SK-N-DZ (cell line): Measurements from ENCODE around the gene CACNA2D4.

Experiments used
- DNase-seq: peaks from one replicate; pipeline ENCODE4 v3.0.0-alpha.2; 2015; ENCODE audit warnings: low spot score

CACNA2D4 gene

DNA sequence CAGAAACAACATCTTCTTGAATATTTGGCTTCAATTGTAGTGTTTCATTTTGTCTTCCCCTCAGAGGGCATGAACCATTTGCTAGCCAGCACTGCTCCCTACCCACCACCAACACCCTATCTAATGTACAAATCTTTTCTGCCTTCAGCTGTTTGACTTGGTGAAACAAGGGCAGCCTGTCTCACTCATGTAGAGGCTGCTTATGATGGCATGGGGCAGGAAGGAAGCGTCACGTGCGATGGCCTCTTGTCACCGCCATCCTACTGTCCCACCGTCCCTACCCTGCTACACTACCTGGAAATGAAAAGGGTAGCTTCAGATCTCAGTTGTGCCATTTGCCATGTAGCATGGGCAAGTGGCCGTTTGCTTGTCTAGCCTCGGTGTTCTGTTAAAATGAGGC lies 128.0 kb downstream of the CACNA2D4 start:
- DNase-seq: no peak

GRCh38 chr12:1787714-1788113 lies 130.7 kb downstream of the CACNA2D4 start:
- no peak for DNase-seq

- no peak for DNase-seq
These were observed 136.2 kb downstream of the CACNA2D4 start for GRCh38 chr12:1782215-1782614.

DNA sequence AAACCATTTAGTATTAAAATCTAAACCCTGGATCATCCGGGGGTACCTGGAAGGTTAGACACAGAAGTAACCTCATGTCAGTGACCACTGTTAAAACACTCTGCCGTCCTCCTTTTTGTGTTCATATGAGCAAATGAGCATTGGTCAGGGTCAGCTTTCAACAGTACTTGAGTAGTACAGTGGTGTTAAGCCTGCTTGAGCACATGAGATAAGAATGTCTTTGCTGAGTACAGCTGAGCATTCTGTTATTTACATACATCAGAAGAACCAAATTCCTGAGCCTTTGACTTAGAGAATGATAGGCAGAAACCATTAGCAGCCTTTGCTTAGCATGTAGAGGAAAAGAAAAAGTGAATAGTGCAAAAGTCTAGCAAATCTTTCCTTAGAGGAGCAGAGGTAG lies 136.7 kb downstream of the CACNA2D4 start:
- no peak for DNase-seq

DNA sequence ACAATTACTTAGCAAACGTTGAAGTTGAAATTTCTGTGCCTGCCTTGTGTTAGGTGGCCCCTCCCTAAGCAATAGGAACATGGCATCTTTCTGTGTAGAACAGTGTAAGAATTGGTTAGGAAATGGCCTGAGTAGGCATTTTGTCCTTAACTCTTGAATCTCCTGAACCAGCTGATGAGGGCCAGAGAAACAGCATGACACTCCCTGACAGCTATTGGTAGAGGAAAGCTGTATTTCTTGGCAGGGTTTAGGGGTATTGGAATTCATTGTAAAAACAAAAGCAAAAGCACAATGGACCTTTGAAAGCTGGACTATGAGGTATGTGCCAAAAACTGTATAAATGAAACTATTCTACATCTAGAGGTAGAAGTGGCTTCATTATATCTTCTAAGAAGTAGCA lies 138.7 kb downstream of the CACNA2D4 start:
- DNase-seq: no peak

- DNase-seq: no peak
These were observed 139.5 kb downstream of the CACNA2D4 start for GRCh38 chr12:1778911-1779310.

DNA sequence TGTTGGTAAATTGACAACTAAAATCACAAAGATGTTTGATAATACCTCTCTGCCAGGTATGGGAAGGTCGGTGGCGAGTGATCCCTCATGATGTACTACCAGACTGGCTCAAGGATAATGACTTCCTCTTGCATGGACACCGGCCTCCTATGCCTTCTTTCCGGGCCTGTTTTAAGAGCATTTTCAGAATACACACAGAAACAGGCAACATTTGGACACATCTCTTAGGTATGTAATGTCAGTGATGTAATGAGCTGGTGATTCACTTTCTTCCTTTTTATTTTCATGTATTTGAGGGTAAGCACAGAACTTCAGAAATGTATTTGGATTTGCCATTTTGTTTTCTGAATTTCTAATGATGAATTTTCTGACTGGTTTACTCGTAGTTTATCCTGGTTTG lies 140.7 kb downstream of the CACNA2D4 start:
- DNase-seq: no peak

DNA sequence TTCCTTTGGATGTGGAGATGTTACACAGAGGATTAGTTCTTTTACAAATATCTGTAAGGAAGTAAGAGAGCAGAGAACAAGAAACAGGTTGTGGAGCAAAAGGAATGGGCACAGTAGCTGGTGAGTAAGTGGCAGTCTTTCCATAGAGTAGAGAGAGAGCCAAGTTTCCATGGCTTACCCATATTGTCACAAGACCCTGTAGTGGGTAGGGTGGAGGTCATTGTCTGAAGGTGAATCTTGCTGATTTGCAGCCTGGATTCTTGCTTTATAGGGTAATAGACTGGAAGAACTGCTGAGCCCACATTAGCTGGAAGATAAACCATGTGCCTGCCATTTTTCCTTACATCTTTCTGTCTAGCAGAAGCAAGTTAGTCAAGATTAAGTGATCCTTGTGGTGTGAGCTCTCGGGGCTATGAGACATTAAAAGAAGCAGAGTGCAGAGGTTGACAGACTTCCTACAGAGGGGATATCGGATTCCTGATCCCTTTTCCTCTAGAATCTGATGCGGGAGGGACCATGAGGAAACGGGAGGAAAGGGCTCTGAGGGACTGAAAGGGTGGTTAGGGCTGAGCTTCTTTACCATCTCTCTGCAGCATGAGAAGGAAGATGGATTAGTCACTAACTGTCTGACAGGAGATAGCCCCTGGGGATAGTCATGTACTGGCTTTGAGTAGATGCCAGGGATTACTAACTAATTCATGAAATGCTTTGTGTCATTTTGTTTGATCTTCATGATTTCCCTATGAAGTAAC lies 142.1 kb downstream of the CACNA2D4 start:
- DNase-seq: no peak

DNA sequence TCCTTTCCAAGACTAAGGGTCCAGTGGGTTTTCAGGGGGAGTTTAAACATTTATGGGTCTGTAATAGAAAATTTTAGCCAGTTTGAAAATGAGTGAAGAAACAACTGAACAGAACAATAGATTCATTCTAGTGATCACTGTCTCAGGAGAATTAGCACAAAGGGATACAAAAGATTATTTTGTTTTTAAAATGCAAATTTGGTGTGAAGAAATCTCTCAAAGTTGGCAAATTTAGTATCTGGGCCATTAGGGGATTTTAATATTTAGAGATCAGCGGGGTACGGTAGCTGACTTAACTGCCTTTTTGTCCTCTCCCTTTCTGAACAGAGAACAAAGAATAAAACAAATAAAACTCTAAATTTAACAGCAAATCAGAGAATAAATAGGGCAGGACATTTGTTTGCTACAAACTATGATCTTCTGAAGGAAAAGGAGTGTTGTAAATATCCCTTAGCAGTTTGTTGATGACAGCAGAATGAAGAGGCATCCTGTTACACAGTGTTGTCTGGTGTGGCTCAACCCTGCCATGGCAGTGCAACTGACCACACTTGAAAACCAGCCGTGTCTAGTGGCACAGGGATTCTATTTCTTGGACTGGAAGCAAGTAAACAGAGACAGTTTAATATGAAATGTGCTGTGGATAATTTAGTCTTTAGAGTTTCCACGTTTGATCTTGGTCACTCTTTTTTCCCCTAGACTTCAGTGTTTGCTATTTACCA lies 144.4 kb downstream of the CACNA2D4 start:
- DNase-seq: no peak

DNA sequence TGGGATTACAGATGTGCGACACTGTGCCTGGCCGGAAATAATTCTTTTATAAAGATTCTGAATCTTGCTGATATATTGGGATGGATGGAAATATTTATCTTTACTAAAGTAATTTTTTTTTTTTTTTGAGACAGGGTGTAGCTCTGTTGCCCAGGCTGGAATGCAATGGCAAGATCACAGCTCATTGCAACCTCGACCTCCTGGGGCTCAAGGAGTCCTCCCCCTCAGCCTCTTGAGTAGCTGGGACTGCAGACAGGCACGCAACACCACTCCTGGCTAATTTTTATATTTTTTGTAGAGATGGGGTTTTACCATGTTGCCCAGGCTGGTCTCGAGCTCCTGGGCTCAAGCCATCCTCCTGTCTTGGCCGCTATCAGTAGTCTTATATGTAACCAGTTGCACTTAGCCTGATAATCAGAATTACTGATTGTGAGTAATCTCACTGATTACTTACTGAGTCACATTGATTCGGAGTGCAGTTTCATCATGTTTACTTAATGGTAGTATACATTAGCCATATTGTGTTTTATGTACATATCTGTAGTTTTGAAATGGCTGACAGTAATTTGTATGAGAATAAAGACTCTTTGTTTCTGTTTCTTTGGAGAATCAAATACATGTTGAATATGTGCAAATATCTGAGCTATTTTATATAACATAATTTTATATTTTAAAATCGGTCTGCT lies 148.5 kb downstream of the CACNA2D4 start:
- no peak for DNase-seq

GRCh38 chr12:1768615-1769014 lies 149.8 kb downstream of the CACNA2D4 start:
- no peak for DNase-seq

- DNase-seq: no peak
These were observed 150.9 kb downstream of the CACNA2D4 start for GRCh38 chr12:1767407-1768090.

- no peak for DNase-seq
These were observed 152.3 kb downstream of the CACNA2D4 start for GRCh38 chr12:1766110-1766509.

- no peak for DNase-seq
These were observed 155.3 kb downstream of the CACNA2D4 start for GRCh38 chr12:1763153-1763552.

GRCh38 chr12:1761857-1762256 lies 156.6 kb downstream of the CACNA2D4 start:
- no peak for DNase-seq

DNA sequence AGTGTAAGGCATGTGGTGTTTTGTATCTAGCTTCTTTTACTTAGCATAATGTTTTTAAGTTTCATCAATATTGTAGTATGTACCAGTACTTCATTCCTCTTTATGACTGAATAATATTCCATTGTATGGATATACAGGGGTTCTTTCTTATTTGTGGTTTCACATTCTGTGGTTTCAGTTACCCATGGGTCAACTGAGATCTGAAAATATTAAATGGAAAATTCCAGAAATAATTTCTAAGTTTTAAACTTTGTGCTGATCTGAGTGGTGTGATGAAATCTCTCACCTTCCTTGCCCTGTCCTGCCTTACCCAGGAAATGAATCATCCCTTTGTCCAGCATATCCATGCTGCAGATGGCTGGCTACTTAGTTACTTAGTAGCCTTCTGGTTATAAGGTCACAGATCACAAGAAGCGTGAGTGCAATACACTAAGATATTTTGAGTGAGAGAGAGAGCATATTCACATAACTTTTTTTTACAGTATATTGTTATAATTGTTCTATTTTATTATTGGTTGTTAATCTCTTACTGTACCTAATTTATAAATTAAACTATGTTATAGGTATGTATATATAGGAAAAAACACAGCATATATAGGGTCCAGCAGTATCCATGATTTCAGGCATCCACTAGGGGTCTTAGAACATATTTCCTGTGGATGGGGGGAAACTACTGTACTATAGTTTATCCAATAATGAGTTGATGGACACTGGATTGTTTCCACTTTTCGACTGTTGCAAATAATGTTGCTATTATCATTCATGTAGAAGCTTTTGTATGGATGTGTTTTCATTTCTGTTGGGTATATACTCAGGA lies 157.7 kb downstream of the CACNA2D4 start:
- no peak for DNase-seq

- DNase-seq: no peak
These were observed 159.6 kb downstream of the CACNA2D4 start for GRCh38 chr12:1758887-1759286.

DNA sequence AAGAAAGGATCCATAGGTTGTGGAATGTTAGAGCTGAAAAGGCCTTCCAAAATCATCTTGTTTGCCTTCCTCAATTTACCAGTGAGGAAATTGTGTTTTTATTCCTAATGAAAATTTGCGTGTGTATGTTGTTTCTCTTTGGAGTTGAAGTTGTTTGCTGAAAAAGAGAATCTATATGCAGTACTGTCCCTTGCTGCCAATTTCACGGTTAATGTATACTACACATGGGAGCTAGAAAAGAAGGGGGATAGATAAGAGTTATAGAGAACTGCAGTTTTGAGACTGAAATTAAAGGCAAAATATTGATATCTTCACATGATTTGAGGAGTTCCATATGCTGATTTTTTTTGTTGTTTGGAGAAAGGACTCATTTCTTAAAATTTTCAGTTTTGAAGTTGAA lies 160.1 kb downstream of the CACNA2D4 start:
- no peak for DNase-seq

- DNase-seq: no peak
These were observed 168.2 kb downstream of the CACNA2D4 start for GRCh38 chr12:1750300-1750699.

GRCh38 chr12:1749019-1749418 lies 169.4 kb downstream of the CACNA2D4 start:
- DNase-seq: no peak

DNA sequence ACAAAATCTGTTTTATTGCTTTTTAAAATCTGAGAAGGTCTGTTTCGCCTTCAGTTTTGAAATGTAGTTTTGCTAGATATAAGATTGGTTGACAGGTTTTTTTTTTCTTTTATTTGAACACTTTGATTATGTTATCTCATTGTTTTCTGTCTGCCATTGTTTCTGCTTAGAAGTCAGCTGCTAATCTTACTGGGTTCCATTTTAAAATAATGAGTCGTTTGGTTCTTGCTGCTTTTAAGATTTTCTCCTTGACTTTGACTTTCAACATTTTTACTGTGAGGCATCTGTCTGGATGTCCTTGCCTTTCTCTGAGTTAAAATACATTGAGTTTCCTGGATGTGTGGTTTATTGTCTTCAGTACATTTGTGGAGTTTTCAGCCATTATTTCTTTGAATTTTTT lies 170.8 kb downstream of the CACNA2D4 start:
- DNase-seq: no peak
